ENCODE measurements around the gene SHC1.

- no peak for TF ChIP-seq ZFP41 (tag by site-specific recombination; IDR thresholded peaks at IDR 0.05; ENCODE audit: borderline replicate concordance)
- no peak for TF ChIP-seq ZNF138 (tag by site-specific recombination; IDR thresholded peaks at IDR 0.05; ENCODE audit: borderline replicate concordance)
- TF ChIP-seq CTCF (tag by site-specific recombination; IDR thresholded peaks at IDR 0.05), result no peak
- TF ChIP-seq ZNF140 (tag by site-specific recombination; IDR thresholded peaks at IDR 0.05), result no peak
These were observed 29.8 kb downstream of the SHC1 start for GRCh38 chr1:154940651-154941194.

Data from HEK293 (cell line).